ENCODE data around the gene GAB2.

The GAB2 gene

DNA sequence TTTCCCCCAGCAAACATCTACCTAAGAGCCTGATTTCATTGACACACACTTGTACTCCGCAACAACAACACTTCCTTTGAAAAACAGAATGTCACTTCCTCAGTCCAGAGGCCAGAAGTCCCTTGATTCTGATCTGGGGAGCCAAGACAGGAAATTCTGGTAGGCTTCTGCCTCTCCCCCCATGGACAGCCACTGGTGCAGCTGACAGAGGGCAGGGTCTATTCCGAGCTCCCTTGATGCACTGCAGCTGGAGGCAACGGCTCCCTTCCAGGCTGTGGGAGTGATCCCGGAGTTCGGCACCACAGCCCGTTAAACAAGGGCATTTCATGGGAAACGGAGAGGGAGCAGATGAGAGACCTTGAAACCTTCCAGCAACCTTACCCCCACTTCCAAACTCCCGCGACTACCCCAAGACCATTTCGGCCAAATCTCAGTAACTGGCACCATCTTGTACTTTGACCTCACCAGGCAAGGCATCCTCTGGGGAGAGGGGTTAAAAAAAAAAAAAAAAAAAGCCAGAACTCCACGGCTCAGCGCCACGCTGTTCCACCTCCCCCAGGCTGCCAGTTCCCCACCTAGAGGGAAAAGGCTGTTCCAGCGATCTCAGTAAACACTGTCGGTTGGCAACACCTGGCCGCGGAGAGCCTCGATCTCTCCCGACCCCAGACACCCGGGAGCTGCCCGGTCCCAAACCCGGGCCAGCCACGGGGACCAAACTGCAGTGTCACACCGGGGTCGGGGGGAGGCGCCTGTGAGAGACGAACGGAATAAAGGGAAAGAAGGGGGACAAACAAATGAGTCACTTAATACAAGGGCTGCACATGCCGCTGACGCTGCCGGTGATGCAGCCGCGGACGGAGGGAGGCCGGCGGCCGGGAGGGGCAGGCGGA, 1.1 kb downstream of the GAB2 start (continued):
- TF ChIP-seq ZBTB11 (tag by site-specific recombination; conservative IDR thresholded peaks at IDR 0.05; ENCODE audit: low read depth) = 0 out of 2 replicates have a peak, but pooled peaks have one; percentile 49
- TF ChIP-seq ZNF324 (tag by site-specific recombination; IDR thresholded peaks at IDR 0.05) = 0 out of 2 replicates have a peak, but pooled peaks have one; percentile 6
- TF ChIP-seq PRDM1 (tag by site-specific recombination; IDR thresholded peaks at IDR 0.05) = no peak
- TF ChIP-seq ZNF416 (tag by site-specific recombination; IDR thresholded peaks at IDR 0.05) = no peak
- no peak for TF ChIP-seq ZFP3 (tag by site-specific recombination; IDR thresholded peaks at IDR 0.05; ENCODE audit: low read depth)
- TF ChIP-seq, protein P1, sequence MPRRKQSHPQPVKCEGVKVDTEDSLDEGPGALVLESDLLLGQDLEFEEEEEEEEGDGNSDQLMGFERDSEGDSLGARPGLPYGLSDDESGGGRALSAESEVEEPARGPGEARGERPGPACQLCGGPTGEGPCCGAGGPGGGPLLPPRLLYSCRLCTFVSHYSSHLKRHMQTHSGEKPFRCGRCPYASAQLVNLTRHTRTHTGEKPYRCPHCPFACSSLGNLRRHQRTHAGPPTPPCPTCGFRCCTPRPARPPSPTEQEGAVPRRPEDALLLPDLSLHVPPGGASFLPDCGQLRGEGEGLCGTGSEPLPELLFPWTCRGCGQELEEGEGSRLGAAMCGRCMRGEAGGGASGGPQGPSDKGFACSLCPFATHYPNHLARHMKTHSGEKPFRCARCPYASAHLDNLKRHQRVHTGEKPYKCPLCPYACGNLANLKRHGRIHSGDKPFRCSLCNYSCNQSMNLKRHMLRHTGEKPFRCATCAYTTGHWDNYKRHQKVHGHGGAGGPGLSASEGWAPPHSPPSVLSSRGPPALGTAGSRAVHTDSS (tag by site-specific recombination; IDR thresholded peaks at IDR 0.05) = no peak
- 0 out of 2 replicates have a peak, but pooled peaks have one; percentile 32 for TF ChIP-seq ZXDB (tag by site-specific recombination; IDR thresholded peaks at IDR 0.05)
- TF ChIP-seq ZNF24 (tag by site-specific recombination; IDR thresholded peaks at IDR 0.05) = no peak; the same call in 1 of the 2 replicates
- TF ChIP-seq ZEB2 (tag by site-specific recombination; IDR thresholded peaks at IDR 0.05) = peak; percentile 96
- TF ChIP-seq, protein P2, sequence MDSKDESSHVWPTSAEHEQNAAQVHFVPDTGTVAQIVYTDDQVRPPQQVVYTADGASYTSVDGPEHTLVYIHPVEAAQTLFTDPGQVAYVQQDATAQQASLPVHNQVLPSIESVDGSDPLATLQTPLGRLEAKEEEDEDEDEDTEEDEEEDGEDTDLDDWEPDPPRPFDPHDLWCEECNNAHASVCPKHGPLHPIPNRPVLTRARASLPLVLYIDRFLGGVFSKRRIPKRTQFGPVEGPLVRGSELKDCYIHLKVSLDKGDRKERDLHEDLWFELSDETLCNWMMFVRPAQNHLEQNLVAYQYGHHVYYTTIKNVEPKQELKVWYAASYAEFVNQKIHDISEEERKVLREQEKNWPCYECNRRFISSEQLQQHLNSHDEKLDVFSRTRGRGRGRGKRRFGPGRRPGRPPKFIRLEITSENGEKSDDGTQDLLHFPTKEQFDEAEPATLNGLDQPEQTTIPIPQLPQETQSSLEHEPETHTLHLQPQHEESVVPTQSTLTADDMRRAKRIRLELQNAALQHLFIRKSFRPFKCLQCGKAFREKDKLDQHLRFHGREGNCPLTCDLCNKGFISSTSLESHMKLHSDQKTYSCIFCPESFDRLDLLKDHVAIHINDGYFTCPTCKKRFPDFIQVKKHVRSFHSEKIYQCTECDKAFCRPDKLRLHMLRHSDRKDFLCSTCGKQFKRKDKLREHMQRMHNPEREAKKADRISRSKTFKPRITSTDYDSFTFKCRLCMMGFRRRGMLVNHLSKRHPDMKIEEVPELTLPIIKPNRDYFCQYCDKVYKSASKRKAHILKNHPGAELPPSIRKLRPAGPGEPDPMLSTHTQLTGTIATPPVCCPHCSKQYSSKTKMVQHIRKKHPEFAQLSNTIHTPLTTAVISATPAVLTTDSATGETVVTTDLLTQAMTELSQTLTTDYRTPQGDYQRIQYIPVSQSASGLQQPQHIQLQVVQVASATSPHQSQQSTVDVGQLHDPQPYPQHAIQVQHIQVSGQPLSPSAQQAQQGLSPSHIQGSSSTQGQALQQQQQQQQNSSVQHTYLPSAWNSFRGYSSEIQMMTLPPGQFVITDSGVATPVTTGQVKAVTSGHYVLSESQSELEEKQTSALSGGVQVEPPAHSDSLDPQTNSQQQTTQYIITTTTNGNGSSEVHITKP (tag by site-specific recombination; IDR thresholded peaks at IDR 0.05) = peak; percentile 60
- TF ChIP-seq, protein P3, sequence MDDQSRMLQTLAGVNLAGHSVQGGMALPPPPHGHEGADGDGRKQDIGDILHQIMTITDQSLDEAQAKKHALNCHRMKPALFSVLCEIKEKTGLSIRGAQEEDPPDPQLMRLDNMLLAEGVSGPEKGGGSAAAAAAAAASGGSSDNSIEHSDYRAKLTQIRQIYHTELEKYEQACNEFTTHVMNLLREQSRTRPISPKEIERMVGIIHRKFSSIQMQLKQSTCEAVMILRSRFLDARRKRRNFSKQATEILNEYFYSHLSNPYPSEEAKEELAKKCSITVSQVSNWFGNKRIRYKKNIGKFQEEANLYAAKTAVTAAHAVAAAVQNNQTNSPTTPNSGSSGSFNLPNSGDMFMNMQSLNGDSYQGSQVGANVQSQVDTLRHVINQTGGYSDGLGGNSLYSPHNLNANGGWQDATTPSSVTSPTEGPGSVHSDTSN (CRISPR knock-in tag; IDR thresholded peaks at IDR 0.05) = no peak
- TF ChIP-seq, protein P4, sequence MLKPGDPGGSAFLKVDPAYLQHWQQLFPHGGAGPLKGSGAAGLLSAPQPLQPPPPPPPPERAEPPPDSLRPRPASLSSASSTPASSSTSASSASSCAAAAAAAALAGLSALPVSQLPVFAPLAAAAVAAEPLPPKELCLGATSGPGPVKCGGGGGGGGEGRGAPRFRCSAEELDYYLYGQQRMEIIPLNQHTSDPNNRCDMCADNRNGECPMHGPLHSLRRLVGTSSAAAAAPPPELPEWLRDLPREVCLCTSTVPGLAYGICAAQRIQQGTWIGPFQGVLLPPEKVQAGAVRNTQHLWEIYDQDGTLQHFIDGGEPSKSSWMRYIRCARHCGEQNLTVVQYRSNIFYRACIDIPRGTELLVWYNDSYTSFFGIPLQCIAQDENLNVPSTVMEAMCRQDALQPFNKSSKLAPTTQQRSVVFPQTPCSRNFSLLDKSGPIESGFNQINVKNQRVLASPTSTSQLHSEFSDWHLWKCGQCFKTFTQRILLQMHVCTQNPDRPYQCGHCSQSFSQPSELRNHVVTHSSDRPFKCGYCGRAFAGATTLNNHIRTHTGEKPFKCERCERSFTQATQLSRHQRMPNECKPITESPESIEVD (tag by site-specific recombination; IDR thresholded peaks at IDR 0.05) = no peak
- TF ChIP-seq ZNF670 (tag by site-specific recombination; IDR thresholded peaks at IDR 0.05; ENCODE audit: low read depth) = no peak
- no peak for TF ChIP-seq PRDM2 (tag by site-specific recombination; IDR thresholded peaks at IDR 0.05; ENCODE audit: borderline replicate concordance)
- TF ChIP-seq ZSCAN30 (tag by site-specific recombination; IDR thresholded peaks at IDR 0.05) = no peak; the same call in 1 of the 2 replicates
- TF ChIP-seq KLF8 (tag by site-specific recombination; IDR thresholded peaks at IDR 0.05) = peak; percentile 84; the same call in 1 of the 2 replicates
- TF ChIP-seq, protein P5, sequence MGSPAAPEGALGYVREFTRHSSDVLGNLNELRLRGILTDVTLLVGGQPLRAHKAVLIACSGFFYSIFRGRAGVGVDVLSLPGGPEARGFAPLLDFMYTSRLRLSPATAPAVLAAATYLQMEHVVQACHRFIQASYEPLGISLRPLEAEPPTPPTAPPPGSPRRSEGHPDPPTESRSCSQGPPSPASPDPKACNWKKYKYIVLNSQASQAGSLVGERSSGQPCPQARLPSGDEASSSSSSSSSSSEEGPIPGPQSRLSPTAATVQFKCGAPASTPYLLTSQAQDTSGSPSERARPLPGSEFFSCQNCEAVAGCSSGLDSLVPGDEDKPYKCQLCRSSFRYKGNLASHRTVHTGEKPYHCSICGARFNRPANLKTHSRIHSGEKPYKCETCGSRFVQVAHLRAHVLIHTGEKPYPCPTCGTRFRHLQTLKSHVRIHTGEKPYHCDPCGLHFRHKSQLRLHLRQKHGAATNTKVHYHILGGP (tag by site-specific recombination; IDR thresholded peaks at IDR 0.05) = no peak
- TF ChIP-seq ZNF571 (tag by site-specific recombination; IDR thresholded peaks at IDR 0.05) = no peak
